ENCODE results near the gene TP53TG5. TPM values are rescaled to one million over a fixed set of nuclear protein-coding genes. Genes with fewer than 3 reads are reported as not detected.

TP53TG5 gene
- total RNA-seq, 1 experiment from 2014 or later, result 0.85 TPM

- H3K4me3 Mint-ChIP-seq, result no peak overlapping the region
- no peaks in the 10 kb centered on the region for H3K9me3 Mint-ChIP-seq
- POLR2A ChIA-PET, result no interaction called here
- no peak for ATAC-seq
- H3K27ac Mint-ChIP-seq, result peak overlapping the region; percentile 87; the same call in 1 of the 2 replicates
- peaks cover 16% of the 10 kb centered on the region for H3K4me1 Mint-ChIP-seq
- H3K36me3 Mint-ChIP-seq, result peaks cover 12% of the 10 kb centered on the region
- CTCF ChIA-PET, result interaction anchor here (0.7 to 2.4 kb wide), 3 partner anchors 26 to 85 kb away, joined by 4 to 13 read pairs (median 6); no protein-coding TSS in a partner anchor
- no peaks in the 10 kb centered on the region for H3K27me3 Mint-ChIP-seq (ENCODE audit: low read depth)
- no peak for DNase-seq (ENCODE audit: low spot score)
- TF ChIP-seq ZNF263 (CRISPR knock-in tag; IDR thresholded peaks at IDR 0.05; ENCODE audit: low read depth) (no peak), RELA (CRISPR knock-in tag; IDR thresholded peaks at IDR 0.05; ENCODE audit: borderline replicate concordance) (no peak), HMGA2 (CRISPR knock-in tag; IDR thresholded peaks at IDR 0.05) (no peak), HMGXB4 (CRISPR knock-in tag; IDR thresholded peaks at IDR 0.05) (no peak), SOX15 (CRISPR knock-in tag; IDR thresholded peaks at IDR 0.05) (no peak), TP53 (CRISPR knock-in tag; IDR thresholded peaks at IDR 0.05) (no peak), E2F1 (CRISPR knock-in tag; IDR thresholded peaks at IDR 0.05) (no peak), ZNF396 (CRISPR knock-in tag; IDR thresholded peaks at IDR 0.05; ENCODE audit: borderline replicate concordance) (no peak), ZNF121 (CRISPR knock-in tag; IDR thresholded peaks at IDR 0.05) (no peak)
- TF ChIP-seq, protein P1, sequence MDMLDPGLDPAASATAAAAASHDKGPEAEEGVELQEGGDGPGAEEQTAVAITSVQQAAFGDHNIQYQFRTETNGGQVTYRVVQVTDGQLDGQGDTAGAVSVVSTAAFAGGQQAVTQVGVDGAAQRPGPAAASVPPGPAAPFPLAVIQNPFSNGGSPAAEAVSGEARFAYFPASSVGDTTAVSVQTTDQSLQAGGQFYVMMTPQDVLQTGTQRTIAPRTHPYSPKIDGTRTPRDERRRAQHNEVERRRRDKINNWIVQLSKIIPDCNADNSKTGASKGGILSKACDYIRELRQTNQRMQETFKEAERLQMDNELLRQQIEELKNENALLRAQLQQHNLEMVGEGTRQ (CRISPR knock-in tag; IDR thresholded peaks at IDR 0.05), result no peak
- TF ChIP-seq, protein P2, sequence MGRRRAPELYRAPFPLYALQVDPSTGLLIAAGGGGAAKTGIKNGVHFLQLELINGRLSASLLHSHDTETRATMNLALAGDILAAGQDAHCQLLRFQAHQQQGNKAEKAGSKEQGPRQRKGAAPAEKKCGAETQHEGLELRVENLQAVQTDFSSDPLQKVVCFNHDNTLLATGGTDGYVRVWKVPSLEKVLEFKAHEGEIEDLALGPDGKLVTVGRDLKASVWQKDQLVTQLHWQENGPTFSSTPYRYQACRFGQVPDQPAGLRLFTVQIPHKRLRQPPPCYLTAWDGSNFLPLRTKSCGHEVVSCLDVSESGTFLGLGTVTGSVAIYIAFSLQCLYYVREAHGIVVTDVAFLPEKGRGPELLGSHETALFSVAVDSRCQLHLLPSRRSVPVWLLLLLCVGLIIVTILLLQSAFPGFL (CRISPR knock-in tag; IDR thresholded peaks at IDR 0.05; ENCODE audit: borderline replicate concordance), result no peak
Measured at GRCh38 chr20:45410887-45411286, 32.8 kb upstream of the TP53TG5 start.

- peaks cover 12% of the 10 kb centered on the region for H3K36me3 Mint-ChIP-seq
- POLR2A ChIA-PET, result no interaction called here
- DNase-seq (ENCODE audit: low spot score) (no peak), ATAC-seq (no peak)
- H3K27me3 Mint-ChIP-seq (ENCODE audit: low read depth), result peaks cover 10% of the 10 kb centered on the region
- H3K4me1 Mint-ChIP-seq, result peaks cover 11% of the 10 kb centered on the region
- TF ChIP-seq KAT7 (CRISPR knock-in tag; IDR thresholded peaks at IDR 0.05; ENCODE audit: borderline replicate concordance), result no peak
- no peak for TF ChIP-seq MAX (CRISPR knock-in tag; IDR thresholded peaks at IDR 0.05)
- no peak for TF ChIP-seq HMGA2 (CRISPR knock-in tag; IDR thresholded peaks at IDR 0.05)
- TF ChIP-seq ZNF671 (CRISPR knock-in tag; IDR thresholded peaks at IDR 0.05), result no peak
- no peak for TF ChIP-seq ETV6 (CRISPR knock-in tag; IDR thresholded peaks at IDR 0.05)
- TF ChIP-seq TEAD4 (CRISPR knock-in tag; IDR thresholded peaks at IDR 0.05), result no peak
- no peak for TF ChIP-seq ATF2 (CRISPR knock-in tag; IDR thresholded peaks at IDR 0.05; ENCODE audit: borderline replicate concordance, low read depth)
- TF ChIP-seq TCF7 (CRISPR knock-in tag; IDR thresholded peaks at IDR 0.05; ENCODE audit: low read depth), result no peak
- no peak for TF ChIP-seq GABPB1 (CRISPR knock-in tag; IDR thresholded peaks at IDR 0.05)
- H3K4me3 Mint-ChIP-seq, result no peak overlapping the region
- CTCF ChIA-PET, result no interaction called here
- no peaks in the 10 kb centered on the region for H3K9me3 Mint-ChIP-seq
- no peak overlapping the region for H3K27ac Mint-ChIP-seq
Measured at GRCh38 chr20:45409521-45410272, 31.6 kb upstream of the TP53TG5 start.
